NCI-H2081 (cell line): ENCODE results near the gene C12orf60.
"Not testable (repeated sequence)": the region's sequence is repeated elsewhere in the genome, so short reads cannot be mapped to it uniquely, and the experiment has no call there.

Experiments used
- DNase-seq, 2 experiments: peaks; one replicate each; lab custom pipeline; 2025; lab: John Stamatoyannopoulos, UW

Gene C12orf60

GRCh38 chr12:14803011-14803829 is at the start of gene C12orf60, which contains the start of gene WBP11:
C12orf60 (plus strand) TSS chr12:14803670; CDS start chr12:14822936, 19,266 bp downstream.
WBP11 (minus strand) TSS chr12:14803478; CDS start chr12:14801383, 2,095 bp downstream.
- DNase-seq: peak; percentile 96 to 100

GRCh38 chr12:14756334-14757143 is 46.9 kb upstream of the C12orf60 start:
- DNase-seq: no peak

GRCh38 chr12:14759711-14760280 is 43.7 kb upstream of the C12orf60 start:
- not testable (repeated sequence) for DNase-seq

GRCh38 chr12:14765398-14765797 is 38.1 kb upstream of the C12orf60 start:
- no peak for DNase-seq

GRCh38 chr12:14766020-14766419 is 37.5 kb upstream of the C12orf60 start:
- not testable (repeated sequence) for DNase-seq

GRCh38 chr12:14766649-14767215 is 36.7 kb upstream of the C12orf60 start:
- DNase-seq: no peak

- DNase-seq: no peak
Measured at GRCh38 chr12:14767617-14768016, 35.9 kb upstream of the C12orf60 start.

- no peak for DNase-seq
Measured at GRCh38 chr12:14768823-14769405, 34.6 kb upstream of the C12orf60 start.

- peak in 1 of 2 experiments; percentile 55 for DNase-seq
Measured at GRCh38 chr12:14769466-14769968, 34.0 kb upstream of the C12orf60 start.

GRCh38 chr12:14769969-14770495 is 33.4 kb upstream of the C12orf60 start:
- peak; percentile 81 to 91 for DNase-seq

GRCh38 chr12:14770496-14771461 is 32.7 kb upstream of the C12orf60 start:
- peak; percentile 93 to 96 for DNase-seq

- DNase-seq: peak in 1 of 2 experiments; percentile 25
Measured at GRCh38 chr12:14771651-14772137, 31.8 kb upstream of the C12orf60 start.

- no peak for DNase-seq
Measured at GRCh38 chr12:14772946-14773345, 30.5 kb upstream of the C12orf60 start.

GRCh38 chr12:14773685-14774073 is 29.8 kb upstream of the C12orf60 start:
- DNase-seq: peak in 1 of 2 experiments; percentile 59

- DNase-seq: peak; percentile 92 to 96
Measured at GRCh38 chr12:14774074-14774905, 29.2 kb upstream of the C12orf60 start.

- DNase-seq: no peak
Measured at GRCh38 chr12:14774906-14775635, 28.4 kb upstream of the C12orf60 start.

GRCh38 chr12:14775636-14775980 is 27.9 kb upstream of the C12orf60 start:
- no peak for DNase-seq

GRCh38 chr12:14776236-14776961 is 27.1 kb upstream of the C12orf60 start:
- no peak for DNase-seq
